HCT116 (cell line): Measurements from ENCODE around the gene UFD1.

ENCODE experiments used
- JUND ChIP-seq: IDR thresholded peaks from 2 replicates; pipeline ENCODE4 v1.6.1; 2012
- RAD21 ChIP-seq: IDR thresholded peaks from 2 replicates; pipeline ENCODE4 v1.6.1; 2012; ENCODE audit warnings: low read depth, mild to moderate bottlenecking
- TF ChIP-seq, protein P1 (sequence below), 3 experiments: fragments of 200-600 bp in 1 of 3; sonication (generic) in 1 of 3; IDR thresholded peaks in 2 of 3; conservative IDR thresholded peaks in 1 of 3; 2 replicates each; pipeline ENCODE4 v1.5.1; 2012 to 2017; ENCODE audit warnings: low read depth in 2 of 3, low read length in 2 of 3, antibody characterized with exemption in 1 of 3, borderline replicate concordance in 1 of 3, control low read depth in 1 of 3, mild to moderate bottlenecking in 1 of 3, mixed read lengths in 1 of 3, mixed run types in 1 of 3, moderate library complexity in 1 of 3; ENCODE audit not compliant: insufficient read depth in 1 of 3

DNA sequence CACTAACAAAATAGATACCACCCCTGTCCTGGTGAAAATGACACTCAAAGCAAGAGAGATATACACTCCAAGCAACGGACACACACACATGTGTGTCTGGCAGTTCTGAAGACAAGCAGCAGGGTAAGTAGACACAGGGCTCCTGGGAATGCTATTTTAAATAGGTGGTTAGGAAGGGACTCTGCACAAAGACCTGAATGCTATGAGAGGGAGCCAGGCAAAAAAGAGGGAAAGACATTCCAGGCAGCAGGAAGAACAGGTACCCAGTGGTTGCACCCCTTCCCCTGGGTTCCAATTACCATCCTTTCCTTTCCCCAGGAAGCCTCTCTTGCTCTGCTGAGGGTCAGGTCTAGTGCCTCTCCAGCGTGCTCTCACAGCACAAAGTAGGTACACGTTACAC is 3.0 kb downstream of the UFD1 start:
- TF ChIP-seq RAD21 = no peak
- TF ChIP-seq, protein P1, sequence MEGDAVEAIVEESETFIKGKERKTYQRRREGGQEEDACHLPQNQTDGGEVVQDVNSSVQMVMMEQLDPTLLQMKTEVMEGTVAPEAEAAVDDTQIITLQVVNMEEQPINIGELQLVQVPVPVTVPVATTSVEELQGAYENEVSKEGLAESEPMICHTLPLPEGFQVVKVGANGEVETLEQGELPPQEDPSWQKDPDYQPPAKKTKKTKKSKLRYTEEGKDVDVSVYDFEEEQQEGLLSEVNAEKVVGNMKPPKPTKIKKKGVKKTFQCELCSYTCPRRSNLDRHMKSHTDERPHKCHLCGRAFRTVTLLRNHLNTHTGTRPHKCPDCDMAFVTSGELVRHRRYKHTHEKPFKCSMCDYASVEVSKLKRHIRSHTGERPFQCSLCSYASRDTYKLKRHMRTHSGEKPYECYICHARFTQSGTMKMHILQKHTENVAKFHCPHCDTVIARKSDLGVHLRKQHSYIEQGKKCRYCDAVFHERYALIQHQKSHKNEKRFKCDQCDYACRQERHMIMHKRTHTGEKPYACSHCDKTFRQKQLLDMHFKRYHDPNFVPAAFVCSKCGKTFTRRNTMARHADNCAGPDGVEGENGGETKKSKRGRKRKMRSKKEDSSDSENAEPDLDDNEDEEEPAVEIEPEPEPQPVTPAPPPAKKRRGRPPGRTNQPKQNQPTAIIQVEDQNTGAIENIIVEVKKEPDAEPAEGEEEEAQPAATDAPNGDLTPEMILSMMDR (IDR thresholded peaks at IDR 0.05 in 2 of 3, conservative IDR thresholded peaks at IDR 0.05 in 1 of 3; ENCODE audit: borderline replicate concordance in 1 of 3, insufficient read depth in 1 of 3, low read depth in 2 of 3, low read length in 2 of 3) = no peak
- TF ChIP-seq JUND = no peak
